Cardiac fibroblast (primary cell): ENCODE results near the gene SEMA4D.
"Not testable (repeated sequence)": the region's sequence is repeated elsewhere in the genome, so short reads cannot be mapped to it uniquely, and the experiment has no call there.

Experiments used
- DNase-seq, 2 donors: peaks; one replicate each; pipeline versions ENCODE4 v3.0.0 to v3.0.0-alpha.2; 2010; ENCODE audit warnings: low read depth in 2 of 2
- H3K4me3 ChIP-seq, 2 donors: replicated peaks in 1 of 2; 1 replicate in 1 of 2; 2 replicates in 1 of 2; pipeline ENCODE4 v1.5.1; 2011; ENCODE audit warnings: low read depth in 2 of 2, low read length in 2 of 2, mild to moderate bottlenecking in 2 of 2, moderate library complexity in 1 of 2
- TF ChIP-seq, protein P1 (sequence below): IDR thresholded peaks from one replicate; pipeline ENCODE4 v1.5.1; 2011; ENCODE audit warnings: low read depth, mild to moderate bottlenecking, low read length, inconsistent platforms

The SEMA4D gene

DNA sequence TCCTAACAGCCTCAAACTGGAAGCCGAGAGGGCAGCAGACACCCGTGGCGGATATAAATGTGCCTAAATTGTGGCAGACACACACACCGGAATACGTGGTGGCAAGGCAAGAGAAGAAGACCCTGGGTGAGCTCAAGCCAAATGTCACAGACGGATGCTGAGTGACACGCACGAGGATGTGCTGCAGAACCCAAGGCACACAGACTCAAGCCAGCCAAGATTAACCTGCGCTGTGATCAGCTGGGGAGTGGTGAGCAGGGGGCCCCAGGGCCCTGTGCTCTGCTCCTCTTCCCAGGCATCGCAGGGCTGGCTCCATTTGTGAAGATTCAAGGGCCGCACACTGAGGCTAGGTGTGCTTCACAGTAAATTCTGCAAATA, 16.4 kb downstream of the SEMA4D start:
- DNase-seq: no peak
- TF ChIP-seq, protein P1, sequence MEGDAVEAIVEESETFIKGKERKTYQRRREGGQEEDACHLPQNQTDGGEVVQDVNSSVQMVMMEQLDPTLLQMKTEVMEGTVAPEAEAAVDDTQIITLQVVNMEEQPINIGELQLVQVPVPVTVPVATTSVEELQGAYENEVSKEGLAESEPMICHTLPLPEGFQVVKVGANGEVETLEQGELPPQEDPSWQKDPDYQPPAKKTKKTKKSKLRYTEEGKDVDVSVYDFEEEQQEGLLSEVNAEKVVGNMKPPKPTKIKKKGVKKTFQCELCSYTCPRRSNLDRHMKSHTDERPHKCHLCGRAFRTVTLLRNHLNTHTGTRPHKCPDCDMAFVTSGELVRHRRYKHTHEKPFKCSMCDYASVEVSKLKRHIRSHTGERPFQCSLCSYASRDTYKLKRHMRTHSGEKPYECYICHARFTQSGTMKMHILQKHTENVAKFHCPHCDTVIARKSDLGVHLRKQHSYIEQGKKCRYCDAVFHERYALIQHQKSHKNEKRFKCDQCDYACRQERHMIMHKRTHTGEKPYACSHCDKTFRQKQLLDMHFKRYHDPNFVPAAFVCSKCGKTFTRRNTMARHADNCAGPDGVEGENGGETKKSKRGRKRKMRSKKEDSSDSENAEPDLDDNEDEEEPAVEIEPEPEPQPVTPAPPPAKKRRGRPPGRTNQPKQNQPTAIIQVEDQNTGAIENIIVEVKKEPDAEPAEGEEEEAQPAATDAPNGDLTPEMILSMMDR: no peak
- H3K4me3 ChIP-seq: no peak overlapping the region

DNA sequence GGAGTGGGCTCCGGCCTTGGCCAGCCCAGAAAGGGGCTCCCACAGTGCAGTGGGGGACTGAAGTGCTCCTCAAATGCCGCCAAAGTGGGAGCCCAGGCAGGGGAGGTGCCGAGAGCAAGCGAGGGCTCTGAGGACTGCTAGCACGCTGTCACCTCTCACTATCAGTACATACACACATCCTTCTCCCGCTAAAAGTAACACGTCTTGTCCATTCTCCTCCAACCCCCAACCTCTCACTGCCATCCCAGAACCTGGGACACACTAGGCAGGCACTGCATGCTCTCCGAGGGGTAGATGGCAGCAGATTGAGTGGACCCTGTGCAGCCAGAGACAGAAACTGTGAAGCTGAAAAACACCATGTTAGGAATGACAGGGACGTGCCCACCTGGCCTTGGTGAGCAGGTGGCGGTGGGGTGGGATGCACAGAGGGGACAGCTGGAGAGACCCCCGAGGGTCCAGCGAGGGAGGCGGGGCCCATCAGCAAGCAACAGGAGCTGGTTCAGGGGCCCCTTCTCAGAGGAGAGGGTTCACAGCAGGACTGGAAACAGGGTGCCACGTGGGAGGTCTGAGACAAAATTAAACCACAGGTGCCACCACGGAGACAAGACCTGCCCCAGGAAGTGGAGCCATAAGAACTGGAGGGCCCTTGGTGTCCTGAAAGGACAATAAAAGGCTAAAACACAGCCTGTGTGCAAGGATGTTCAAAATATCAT, 16.9 kb downstream of the SEMA4D start:
- TF ChIP-seq, protein P1: no peak
- H3K4me3 ChIP-seq: no peak overlapping the region
- DNase-seq: no peak

DNA sequence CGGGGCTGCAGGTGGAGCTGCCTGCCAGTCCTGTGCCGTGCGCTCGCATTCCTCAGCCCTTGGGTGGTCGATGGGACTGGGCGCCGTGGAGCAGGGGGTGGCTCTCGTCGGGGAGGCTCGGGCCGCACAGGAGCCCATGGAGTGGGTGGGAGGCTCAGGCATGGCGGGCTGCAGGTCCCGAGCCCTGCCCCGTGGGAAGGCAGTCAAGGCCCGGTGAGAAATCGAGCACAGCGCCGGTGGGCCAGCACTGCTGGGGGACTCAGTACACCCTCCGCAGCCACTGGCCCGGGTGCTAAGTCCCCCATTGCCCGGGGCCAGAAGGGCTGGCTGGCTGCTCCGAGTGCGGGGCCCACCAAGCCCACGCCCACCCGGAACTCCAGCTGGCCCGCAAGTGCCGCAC, 17.5 kb downstream of the SEMA4D start:
- not testable (repeated sequence) for DNase-seq, H3K4me3 ChIP-seq

DNA sequence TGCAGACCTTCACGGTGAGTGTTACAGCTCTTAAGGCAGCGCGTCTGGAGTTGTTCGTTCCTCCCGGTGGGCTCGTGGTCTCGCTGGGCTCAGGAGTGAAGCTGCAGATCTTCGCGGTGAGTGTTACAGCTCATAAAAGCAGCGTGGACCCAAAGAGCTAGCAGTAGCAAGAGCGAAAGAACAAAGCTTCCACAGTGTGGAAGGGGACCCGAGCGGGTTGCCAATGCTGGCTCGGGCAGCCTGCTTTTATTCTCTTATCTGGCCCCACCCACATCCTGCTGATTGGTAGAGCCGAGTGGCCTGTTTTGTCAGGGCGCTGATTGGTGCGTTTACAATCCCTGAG, 18.3 kb downstream of the SEMA4D start:
- not testable (repeated sequence) for DNase-seq, H3K4me3 ChIP-seq

GRCh38 chr9:89478821-89479668, 18.9 kb downstream of the SEMA4D start:
- no peak for DNase-seq
- TF ChIP-seq, protein P1: no peak
- no peak overlapping the region for H3K4me3 ChIP-seq

- TF ChIP-seq, protein P1: no peak
- no peak overlapping the region for H3K4me3 ChIP-seq
- peak; percentile 15 to 82 for DNase-seq
Observed at GRCh38 chr9:89477811-89478630, 19.9 kb downstream of the SEMA4D start.

- TF ChIP-seq, protein P1: no peak
- H3K4me3 ChIP-seq: no peak overlapping the region
- DNase-seq: no peak
Observed at GRCh38 chr9:89477384-89477783, 20.5 kb downstream of the SEMA4D start.
